HG02588 (cell line): ENCODE data around the gene RCAN2.
"Not testable (repeated sequence)": the region's sequence is repeated elsewhere in the genome, so short reads cannot be mapped to it uniquely, and the experiment has no call there.

Source experiments
- ATAC-seq: cut with Tn5 transposase; IDR thresholded peaks from one replicate; pipeline ENCODE4 v1.9.1; 2021; ENCODE audit warnings: mild to moderate bottlenecking, moderate library complexity; ENCODE audit not compliant: unreplicated experiment

The RCAN2 gene

DNA sequence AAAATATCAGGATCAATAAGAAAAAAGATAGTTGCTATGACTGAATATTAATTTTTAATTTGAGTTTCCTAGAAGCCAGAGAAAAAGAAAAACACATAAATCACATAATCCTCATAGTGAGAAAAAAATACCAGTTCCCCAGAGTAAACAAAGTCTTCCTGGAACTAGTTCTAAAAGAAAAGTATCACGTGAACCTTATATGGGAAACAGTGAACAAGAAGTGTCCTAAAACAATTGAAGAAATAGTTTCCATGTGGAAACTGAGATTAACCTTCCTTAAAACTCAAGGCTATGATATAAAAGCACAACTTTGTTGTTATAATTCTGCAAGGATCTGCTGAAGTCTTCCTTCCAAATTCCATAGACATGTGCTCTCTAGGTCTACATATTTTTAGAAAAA lies 50.6 kb downstream of the RCAN2 start:
- no peak for ATAC-seq

DNA sequence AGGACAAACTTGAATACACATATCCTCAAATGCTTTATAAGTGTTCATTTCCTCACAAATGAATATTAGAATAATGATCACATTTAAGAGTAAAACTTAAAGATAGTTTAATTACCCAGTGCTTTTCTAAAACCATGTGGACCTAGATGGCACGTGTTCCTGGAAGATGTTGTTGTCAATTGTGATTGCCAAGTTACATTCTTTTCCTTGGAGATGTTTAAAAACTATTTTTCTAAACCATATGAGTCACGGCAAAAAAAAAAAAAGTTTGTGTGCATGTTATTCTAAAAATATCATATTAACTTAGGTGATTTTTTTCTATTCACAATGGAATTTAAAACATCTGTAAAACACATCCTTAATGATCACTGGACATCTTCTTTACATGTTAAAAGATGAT lies 51.1 kb downstream of the RCAN2 start:
- no peak for ATAC-seq

DNA sequence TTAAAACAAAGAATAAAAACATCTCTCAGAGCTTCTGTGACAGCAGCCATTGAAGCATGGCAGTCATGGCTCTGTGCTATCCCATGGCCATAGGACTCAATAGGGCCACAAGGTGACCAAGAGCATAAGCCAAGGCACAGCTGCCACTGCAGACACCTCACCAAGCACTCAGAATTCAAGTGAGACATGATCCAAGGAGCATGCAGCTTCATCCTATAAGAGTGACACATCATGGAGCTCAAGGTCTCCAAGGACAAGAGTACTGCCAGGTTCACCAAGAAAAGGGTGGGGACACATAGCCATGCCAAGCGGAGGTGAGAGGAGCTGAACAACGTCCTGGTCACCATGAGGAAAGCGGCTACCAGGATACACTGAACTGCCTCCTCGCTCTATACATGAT lies 53.0 kb downstream of the RCAN2 start:
- ATAC-seq = no peak

DNA sequence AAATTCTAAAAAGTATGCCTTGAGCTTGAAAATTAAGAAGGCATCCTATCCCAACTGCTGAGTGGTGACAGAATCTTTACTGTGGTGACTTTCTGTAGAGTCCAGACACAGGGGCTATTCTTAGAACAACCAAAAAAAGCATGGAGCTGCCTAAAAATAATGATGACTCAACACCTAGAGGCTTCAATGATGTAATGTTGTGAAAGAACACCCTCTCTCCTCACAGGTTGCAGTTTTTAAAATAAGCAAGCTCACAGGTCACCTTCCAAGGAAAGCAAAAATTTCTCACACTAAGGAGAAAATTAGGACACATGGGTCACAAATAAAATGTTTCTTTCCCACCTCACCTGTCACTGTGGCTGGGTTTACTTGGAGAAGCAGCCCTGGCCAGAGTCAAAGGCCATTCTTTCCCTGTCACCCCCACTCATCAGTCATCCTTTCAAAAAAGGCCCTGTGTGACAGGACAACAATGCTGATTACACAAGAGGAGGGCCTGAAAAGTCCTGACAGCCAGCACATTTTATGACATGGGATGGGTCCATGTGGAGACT lies 53.5 kb downstream of the RCAN2 start:
- no peak for ATAC-seq

DNA sequence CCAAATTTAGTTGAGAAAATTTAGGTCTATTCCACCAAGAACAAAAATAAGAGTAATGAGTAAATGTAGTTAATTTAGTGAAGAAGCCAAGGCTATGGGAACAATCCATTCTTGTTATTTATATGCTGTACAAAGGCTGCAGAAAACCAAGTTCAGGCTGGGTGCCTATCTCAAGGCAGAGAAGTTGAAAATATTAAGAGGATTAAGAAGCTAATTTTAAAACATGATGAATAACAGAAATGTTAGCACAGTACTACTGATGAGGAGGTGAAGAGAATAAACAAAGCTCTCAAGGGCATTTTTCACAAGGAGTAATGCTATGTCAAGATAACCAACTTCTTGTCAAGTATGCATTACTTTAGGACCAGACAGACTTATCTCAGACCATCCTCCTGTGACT lies 68.6 kb downstream of the RCAN2 start:
- no peak for ATAC-seq

DNA sequence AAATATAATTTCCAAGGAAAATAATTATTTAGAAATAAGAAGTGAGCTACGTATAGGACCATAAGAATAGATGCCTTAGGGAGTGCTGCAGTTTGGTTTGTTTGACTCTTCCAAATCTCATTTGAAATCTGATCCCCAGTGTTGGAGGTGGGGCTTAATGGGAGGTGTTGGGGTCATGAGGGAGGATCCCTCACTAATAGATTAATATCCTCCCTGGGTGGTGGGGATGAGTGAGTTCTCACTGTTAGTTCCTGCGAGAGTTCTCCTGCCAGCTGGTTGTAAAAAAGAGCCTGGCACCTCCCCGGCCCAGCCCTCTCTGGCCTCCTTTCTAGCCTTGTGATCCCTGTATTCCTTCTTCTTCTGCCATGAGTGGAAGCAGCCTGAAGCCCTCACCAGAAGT lies 69.3 kb downstream of the RCAN2 start:
- ATAC-seq = no peak

DNA sequence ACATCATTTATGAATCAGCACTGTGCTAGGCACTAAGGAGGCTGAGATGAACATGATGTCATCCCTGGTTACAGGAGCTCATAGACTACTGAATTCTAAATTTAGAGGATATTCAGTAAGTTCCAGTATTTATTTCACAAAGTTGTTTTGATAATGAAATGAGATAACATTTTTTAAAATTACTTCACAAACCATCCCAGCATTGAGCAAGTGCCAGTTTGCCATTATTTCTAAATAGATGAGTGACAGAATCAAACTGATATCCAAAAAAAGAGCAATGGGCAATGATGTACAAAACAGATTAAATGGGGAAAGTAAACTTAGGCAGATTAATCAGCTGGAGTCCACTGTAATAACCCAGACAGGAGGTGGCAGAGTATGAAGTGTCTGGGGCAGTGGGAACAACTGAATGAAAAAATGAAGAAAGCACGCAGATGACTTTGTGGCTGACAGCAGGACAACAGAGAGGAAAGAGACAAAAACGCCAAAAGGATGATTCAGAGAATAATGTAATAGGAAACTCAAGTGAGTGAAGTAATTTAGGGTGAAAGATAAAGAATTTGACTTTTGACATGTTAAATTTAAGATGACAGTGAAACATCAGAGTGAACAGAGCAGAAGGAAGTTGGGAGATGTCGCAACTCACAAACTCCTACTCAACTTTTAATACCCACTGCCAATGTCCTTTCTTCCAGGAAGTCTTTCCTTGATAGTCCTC lies 70.2 kb downstream of the RCAN2 start:
- ATAC-seq = no peak

DNA sequence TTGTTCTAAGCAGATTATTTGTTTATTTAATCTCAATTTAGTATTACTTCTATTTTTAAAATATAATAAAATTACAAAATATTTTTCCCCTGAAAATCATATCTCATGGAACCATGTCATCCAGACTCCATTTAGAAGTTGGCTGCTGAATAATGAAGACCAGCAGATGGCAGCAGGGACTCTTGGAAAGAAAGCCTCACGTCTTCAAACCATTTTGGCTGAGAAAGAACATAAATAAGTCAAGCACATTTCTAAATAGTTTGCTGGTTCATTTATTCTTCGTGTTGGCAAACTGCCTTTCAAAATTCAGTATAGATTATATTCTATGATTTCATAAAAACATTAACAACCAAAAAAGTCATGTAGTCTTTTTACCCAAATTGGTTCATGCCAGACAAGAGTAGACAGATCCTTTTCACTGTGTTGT lies 71.7 kb downstream of the RCAN2 start:
- ATAC-seq = no peak

DNA sequence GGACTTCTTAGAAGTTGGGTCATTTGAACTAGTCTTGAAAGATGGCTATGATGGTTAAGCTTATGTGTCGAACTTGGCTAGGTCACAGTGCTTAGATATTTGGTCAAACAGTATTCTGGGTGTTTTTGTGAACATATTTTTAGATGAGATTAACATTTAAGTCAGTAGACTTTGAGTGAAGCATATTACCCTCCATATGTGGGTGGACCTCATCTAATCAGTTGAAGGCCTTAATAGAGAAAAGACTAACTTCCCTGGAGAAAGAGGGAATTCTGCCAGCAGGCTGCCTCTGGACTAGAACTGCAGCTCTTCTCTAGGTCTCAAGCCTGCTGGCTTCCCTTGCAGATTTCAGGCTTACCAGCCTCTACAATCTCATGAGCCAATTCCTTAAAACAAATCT lies 76.9 kb downstream of the RCAN2 start:
- ATAC-seq = no peak

DNA sequence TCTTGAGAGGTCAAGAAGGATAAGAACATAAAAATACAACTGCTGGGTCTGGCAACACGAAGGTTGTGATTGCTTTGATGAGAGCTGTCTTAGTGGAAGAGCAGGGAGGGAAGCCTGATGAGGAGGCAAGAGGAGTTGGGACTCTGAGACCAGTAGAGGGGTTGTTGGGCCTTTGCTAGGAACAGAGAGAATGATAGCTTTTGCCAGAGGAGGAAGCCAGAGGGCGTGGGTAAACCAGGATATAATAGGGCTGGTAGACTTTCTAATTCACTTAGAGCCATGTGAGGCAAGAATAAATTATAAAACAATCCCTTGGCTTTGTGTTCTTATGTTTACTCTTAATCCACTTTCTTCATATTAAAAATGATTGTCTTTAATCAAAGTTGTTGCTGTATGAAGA lies 78.6 kb downstream of the RCAN2 start:
- ATAC-seq = no peak

DNA sequence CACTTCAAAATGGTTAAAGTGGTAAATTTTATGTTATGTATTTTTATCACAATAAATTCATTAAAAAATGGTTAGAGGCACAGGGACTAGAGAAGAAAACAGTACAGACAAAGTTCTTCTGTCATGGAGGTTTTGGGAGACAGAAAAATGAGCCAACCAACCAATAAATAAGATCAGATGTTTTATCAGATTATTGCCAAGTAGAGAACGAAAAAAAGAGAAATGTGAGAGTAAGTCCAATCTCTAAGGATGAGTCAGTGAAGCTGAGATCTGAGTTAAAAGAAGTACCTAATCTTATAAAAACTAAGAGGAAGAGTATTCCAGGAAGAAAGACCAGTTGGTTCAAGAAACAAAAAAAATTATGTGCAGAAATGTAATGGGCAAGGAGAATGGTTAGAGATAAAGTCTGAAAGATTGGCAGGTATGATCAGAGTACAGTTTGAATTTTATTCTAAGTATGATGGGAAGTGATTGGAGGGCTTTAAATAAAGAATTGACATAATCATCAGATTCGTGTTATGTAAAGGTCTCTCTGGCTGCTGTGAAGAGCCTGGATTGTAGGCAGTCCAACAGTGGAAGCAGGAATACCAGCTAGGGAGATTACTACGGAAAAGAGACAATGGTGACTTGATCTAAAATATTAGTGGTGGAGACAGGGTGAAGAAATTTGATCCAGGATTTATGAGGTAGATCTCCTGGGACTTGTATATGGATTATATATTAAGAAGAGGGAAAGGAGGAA lies 79.6 kb downstream of the RCAN2 start:
- ATAC-seq = no peak

DNA sequence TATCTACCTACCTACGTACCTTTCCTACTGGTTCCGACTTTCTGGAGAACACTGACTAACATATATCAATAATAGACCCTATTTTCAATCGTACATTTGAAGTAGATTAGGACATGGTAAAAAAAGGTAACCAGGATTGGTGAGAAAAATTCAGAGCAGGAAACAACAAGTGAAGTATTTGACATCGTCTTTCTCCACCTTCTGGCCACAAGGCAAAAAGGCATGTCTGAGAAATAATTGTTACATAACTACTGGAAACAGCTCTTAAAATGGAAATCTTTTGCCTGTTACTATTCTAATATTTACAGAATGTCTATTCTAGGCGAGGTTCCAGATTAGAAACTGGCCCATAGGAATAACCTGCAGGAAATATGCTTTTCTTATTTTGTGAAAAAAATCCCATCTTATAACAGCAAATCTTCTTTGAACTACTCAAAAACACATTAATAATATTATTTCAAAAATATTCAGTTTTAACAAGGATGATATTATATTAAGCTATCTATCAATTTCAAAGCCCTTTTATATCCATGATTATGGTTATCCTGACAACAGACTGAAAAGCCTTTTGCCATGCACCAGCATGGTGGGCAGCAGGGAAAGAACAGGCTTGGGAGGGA lies 80.8 kb downstream of the RCAN2 start:
- ATAC-seq = no peak

DNA sequence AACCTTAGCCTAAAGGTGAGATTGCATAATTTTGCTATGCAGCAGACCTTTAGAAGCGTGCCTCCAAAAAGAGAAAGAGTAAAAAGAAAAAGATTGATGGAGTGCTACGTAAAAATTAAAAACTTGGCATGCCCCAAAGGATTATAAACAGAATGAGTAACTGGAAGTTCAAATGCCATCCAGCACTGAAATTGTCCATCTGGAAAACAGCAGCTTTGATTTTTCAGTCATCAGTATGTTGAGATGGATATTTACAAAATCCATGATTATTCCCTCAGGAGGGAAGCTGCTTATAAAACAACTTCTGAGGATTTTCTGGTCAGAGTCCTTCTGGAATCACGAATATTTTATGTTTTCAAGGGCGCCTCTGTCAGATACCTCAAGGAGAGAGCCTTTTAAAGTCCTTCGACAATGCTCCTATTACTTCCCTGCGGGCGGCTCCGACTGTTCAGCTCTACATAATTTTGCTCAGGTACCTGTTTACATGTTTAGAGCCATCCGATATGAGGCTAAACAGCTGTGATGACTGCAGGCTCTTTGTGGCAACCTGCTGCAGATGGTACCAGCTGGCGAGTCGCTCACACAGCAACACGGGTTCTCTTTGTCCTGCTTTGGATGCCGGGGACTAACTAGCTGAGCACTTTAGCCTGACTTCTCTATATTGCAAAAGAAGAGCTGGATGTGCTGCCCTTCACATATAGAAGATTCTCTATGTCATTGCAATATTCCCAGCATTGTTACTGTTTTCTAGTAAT lies 83.3 kb downstream of the RCAN2 start:
- ATAC-seq = no peak

DNA sequence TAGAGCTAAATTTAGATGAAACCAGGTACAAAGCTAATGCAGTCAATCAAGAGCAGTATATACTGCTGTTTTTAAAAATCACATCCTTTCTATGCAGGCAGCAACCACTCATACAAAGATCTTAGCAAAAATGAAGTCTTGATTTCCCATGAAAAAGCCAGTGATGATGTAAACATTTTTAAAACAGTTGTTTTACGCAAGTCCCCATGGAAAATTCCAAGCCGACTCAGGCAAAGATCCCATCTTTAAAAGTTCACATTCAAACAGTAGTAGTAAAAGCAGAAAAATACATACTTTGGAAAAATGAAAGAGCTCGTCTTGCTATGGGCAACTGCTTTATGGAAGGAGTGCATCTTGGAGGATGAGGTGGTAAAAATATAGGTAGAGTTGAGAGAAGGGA lies 84.0 kb downstream of the RCAN2 start:
- no peak for ATAC-seq

DNA sequence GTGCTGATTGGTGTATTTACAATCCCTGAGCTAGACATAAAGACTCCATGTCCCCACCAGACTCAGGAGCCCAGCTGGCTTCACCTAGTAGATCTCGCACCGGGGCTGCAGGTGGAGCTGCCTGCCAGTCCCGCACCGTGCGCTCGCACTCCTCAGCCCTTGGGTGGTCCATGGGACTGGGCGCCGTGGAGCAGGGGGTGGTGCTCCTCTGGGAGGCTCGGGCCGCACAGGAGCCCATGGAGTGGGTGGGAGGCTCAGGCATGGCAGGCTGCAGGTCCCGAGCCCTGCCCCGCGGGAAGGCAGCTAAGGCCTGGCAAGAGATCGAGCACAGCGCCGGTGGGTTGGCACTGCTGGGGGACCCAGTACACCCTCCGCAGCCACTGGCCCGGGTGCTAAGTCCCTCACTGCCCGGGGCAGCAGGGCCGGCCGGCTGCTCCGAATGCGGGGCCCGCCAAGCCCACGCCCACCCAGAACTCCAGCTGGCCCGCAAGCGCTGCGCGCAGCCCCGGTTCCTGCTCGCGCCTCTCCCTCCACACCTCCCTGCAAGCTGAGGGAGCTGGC lies 85.5 kb downstream of the RCAN2 start:
- ATAC-seq = not testable (repeated sequence)

DNA sequence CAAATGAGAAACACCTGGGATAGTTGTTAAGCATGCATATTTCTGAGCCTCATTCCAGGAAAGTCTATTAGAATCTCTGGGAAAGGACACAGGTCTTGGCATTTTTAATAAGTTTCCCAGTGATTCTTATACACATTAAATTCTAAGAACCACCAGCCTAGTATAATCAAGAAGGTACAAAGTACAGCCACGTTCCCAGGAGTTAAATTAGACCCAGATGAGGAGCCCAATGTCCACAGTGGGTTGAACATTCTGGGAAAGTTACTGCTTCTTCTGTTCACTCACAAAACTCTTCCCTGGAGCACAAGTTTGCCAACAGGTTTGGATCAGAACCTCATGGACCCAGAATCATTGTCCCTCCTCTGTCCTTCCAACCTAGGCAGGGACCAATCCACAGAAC lies 90.4 kb downstream of the RCAN2 start:
- ATAC-seq = no peak

DNA sequence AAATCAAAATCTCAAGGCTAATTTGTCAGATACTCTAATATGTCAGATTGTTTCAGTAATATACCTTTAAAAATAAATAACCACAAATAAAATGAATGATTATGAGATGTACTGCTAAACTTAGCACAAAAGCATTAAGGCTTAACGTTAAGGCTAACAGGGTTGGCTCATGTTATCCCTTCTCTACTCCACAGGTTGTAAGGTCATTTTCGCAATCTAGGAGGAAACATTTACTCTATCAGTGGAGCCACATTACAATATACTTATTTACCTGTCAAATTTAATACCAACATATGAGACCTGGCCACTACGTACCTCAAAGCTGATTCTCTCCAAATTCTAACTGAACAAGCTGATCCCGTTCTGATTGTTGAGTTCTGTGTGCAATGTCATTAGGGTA lies 95.7 kb downstream of the RCAN2 start:
- no peak for ATAC-seq

DNA sequence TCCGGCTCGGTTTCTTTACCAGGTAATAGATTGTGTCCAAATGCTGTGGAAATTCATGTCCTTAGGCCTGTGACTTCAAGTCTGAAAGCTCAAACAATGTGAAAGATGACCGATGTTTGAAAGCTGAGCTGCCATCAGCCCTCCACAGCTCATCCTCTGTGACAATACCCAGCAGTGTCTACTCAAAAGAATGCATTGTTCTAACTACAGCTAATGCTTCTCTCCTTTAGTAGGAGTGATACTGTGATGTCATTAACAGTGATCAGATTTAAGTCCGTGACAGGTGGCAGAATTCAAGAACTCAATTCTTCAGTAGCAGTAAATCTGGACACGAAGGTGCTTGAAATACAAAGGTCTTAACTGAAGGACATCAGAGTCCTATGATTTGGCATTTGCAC lies 97.3 kb downstream of the RCAN2 start:
- ATAC-seq = no peak

DNA sequence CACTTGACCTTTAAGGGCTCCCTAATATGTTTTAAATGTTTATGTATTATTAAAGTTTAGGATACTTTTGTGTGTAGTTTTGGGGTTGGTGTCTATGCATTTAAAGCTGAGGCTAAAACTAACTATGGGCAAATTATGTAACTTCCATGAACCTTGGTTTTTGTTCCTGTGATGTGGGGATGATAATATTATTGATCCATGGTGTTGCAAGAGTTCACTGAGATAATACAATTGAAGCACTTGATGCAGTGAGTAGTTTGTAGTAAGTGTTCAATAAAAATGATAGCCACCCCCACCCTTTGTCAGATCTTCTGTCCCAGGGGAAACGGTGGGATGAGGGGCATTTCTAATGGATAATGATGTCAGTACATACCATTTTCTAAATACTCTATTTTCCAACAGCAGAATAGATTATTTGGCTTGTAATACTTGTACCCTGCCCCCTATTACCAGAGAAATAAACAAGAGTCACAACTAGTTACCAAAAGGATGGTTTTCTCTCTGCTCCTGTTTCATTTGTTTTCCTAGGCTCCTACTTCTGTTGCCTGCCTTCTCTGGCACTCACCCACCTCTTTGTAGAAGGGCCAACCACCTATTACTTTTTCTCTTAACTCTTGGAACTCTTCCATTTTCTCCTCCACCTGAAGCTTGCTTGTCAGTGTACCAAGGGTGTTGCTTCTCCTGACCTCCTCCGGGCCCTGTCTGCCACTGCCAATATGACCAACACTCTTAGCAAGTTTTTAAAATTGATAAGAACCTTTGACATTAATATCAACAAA lies 97.9 kb downstream of the RCAN2 start:
- ATAC-seq = no peak

DNA sequence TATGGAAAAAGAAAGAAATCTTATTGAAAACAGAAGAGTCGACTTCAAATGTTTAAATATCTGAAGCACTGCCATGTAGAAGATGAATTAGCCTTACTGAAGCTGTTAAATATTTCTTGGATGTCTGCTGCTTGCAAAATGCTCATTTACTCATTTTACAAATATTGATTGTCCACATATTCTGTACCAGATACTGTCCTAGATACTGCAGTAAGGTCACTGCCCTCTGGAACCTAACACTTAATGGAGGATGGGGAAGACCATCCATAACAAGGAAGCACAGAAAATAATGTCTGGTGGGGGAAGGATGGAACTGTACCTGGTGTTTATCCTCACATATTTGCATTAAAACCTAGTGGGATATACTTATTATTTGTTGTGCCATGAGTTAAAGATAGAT lies 99.0 kb downstream of the RCAN2 start:
- ATAC-seq = no peak
